Heart left ventricle (tissue), 16 donors: ENCODE data around the gene DGKE. TPM values are rescaled to one million over a fixed set of nuclear protein-coding genes. Genes with fewer than 3 reads are reported as not detected.

Source experiments
- ATAC-seq, 4 donors: fragments of 200-7000 bp; cut with Tn5 transposase; one replicate each; pipeline ENCODE4 v1.9.1; 2020 to 2022; ENCODE audit warnings: moderate library complexity in 4 of 4, mild to moderate bottlenecking in 3 of 4, moderate number of reproducible peaks in 1 of 4
- DNase-seq, 5 donors: peaks; one replicate each; pipeline ENCODE4 v3.0.0-alpha.2; 2020
- H3K27ac ChIP-seq, 12 donors: fragments of 200-600 bp; sonication (generic) in 4 of 12; one replicate each; pipeline versions ENCODE4 v1.5.0 to v1.8.0; 2016 to 2022; ENCODE audit warnings: mild to moderate bottlenecking in 2 of 12
- H3K27me3 ChIP-seq, 9 donors: fragments of 200-600 bp; sonication (generic) in 2 of 9; one replicate each; pipeline versions ENCODE4 v1.5.1 to v1.8.0; 2016 to 2022; ENCODE audit warnings: mild to moderate bottlenecking in 3 of 9
- H3K36me3 ChIP-seq, 9 donors: fragments of 200-600 bp; sonication (generic) in 2 of 9; one replicate each; pipeline versions ENCODE4 v1.5.0 to v1.8.0; 2018 to 2022; ENCODE audit warnings: mild to moderate bottlenecking in 2 of 9
- H3K4me1 ChIP-seq, 12 donors: fragments of 200-600 bp; sonication (generic) in 4 of 12; one replicate each; pipeline versions ENCODE4 v1.5.0 to v1.8.0; 2016 to 2022; ENCODE audit warnings: mild to moderate bottlenecking in 3 of 12
- H3K4me3 ChIP-seq, 12 donors: fragments of 200-600 bp; sonication (generic) in 4 of 12; one replicate each; pipeline versions ENCODE4 v1.5.0 to v1.8.0; 2017 to 2022; ENCODE audit warnings: mild to moderate bottlenecking in 9 of 12, moderate library complexity in 4 of 12
- H3K9me3 ChIP-seq, 12 donors: fragments of 200-600 bp; sonication (generic) in 4 of 12; one replicate each; pipeline versions ENCODE4 v1.5.0 to v1.8.0; 2016 to 2022; ENCODE audit warnings: mild to moderate bottlenecking in 1 of 12
- POLR2A ChIP-seq, 2 donors: fragments of 450-650 bp; IDR thresholded peaks; one replicate each; pipeline ENCODE4 v1.6.1; 2017; ENCODE audit warnings: antibody characterized with exemption in 2 of 2, mild to moderate bottlenecking in 2 of 2, moderate library complexity in 2 of 2
- WGBS, 4 donors: extraction: QIAGEN DNeasy Blood & Tissue Kit in 2 of 4; methylation state at CpG; one replicate each; pipeline versions ENCODE4 v1.1.5 to v1.1.7; 2013 to 2018; 5-methylcytosine and 5-hydroxymethylcytosine counted together
- intact Hi-C, 10 donors: fragments of 100-400 bp; cut with DNase I; formaldehyde crosslinking; loops; one replicate each; pipeline versions ENCODE4 v1.11.1 to v1.14.2; 2022
- polyA plus RNA-seq, 2 donors: library from polyadenylated mRNA; stranded (reverse); fragments of 200-250 nt; gene quantifications; one replicate each; pipeline ENCODE4 v1.2.3, GENCODE V29; 2013
- total RNA-seq, 9 donors: library from RNA; depleted of rRNA in 2 of 9; stranded (reverse); fragments of >200 nt in 2 of 9; fragmentation: NEBNext Ultra II Directional in 3 of 9; extraction: Animal tissue kit (Norgen Biotek cat#: 25700) in 3 of 9; gene quantifications; one replicate each; pipeline versions ENCODE4 v1.1.0 to v1.2.4, GENCODE V29; 2016 to 2023
- TF ChIP-seq, protein P1 (sequence below), 12 donors: fragments of 200-600 bp; sonication (generic) in 4 of 12; IDR thresholded peaks; one replicate each; pipeline versions ENCODE4 v1.5.0 to v1.8.0; 2018 to 2022; ENCODE audit warnings: antibody characterized with exemption in 12 of 12, mild to moderate bottlenecking in 5 of 12
- donor health status: ischemic (EF 13 %, LVEDD 7.1; RV severe dilation, severe dysfunction).
- donor health status: healthy with polysubstance abuse.
- donor health status: DM: no; HTN: yes; CAD: no.
- donor health status: DM: no; HTN: no; CAD: no.
- donor health status: ischemic (EF 25% LVEDD 6.9; RV normal size, moderate dysfunction).
- donor health status: ischemic (EF 25% LVEDD 5.7; RV mildly dilated, moderate dysfunction).
- donor health status: healthy.
- donor health status: DM: yes; HTN: yes; CAD: no.
- donor health status: ischemic (EF 35%, LVEDD 5.7; RV mildly dilated, moderate dysfunction).
- donor health status: nonischemic (EF 11% LVEDD 7.7; RV severe dilation, severe dysfunction).
- donor health status: DM: yes; HTN: yes; CAD: no.
- donor health status: PGD.
- donor health status: ischemic (EF 29% LVEDD 5.4; RV normal size, mild dysfunction).
- donor health status: nonischemic (EF 23%, LVEDD 6.1; RV moderate dilation, normal function).

Gene DGKE
- total and polyA plus RNA-seq, 11 donors: 0.96 to 4.1 (median 2.8) TPM

DNA sequence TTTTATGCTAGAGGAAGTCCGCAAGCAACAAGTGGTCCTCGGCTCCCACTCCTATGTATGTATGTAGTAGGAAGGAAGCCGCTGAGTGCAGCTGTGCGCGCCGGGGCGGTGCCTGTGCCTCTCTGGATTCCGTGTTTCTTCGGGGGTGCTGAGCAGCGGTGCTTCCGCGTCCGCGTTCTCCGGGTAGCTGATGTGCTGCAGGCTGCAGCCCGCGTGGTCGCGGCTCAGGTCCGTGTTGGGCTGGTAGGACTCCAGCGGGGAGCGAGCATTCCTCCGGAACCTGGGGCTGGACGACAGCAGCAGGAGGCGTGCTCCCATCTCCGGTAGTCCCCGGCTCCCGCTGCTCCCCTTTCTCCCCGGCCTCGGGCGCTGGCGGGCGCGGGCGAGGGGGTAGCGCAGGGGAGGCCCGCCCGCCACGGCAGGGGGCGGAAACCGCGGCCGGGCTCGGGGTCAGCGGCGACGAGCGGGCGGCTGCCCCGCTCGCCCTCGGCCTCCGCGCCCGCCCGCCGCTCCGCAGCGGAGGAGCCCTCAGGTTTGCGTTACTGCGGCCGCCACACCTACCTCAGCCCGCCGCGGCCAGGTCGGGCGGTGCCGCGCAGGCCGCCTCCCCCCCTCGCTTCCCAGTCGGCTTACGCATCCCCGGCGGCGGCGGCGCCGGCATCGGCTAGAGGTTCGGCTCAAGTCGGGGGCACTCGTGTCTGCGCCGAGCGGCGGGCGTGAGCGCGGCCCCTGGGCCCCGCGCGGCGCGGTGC, 718 bp upstream of the DGKE start:
- intact Hi-C loops: loop anchor here in 2 of 10 donors (5.0 kb wide), 1 partner anchor 79 kb away; the partner anchor contains the start of gene TRIM25 (in 2 of the 2)
- ATAC-seq (peak in 3 of 4 donors; percentile 16 to 70 (median 56)), DNase-seq (peak; percentile 50 to 79 (median 56))
- TF ChIP-seq, protein P1, sequence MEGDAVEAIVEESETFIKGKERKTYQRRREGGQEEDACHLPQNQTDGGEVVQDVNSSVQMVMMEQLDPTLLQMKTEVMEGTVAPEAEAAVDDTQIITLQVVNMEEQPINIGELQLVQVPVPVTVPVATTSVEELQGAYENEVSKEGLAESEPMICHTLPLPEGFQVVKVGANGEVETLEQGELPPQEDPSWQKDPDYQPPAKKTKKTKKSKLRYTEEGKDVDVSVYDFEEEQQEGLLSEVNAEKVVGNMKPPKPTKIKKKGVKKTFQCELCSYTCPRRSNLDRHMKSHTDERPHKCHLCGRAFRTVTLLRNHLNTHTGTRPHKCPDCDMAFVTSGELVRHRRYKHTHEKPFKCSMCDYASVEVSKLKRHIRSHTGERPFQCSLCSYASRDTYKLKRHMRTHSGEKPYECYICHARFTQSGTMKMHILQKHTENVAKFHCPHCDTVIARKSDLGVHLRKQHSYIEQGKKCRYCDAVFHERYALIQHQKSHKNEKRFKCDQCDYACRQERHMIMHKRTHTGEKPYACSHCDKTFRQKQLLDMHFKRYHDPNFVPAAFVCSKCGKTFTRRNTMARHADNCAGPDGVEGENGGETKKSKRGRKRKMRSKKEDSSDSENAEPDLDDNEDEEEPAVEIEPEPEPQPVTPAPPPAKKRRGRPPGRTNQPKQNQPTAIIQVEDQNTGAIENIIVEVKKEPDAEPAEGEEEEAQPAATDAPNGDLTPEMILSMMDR (IDR thresholded peaks at IDR 0.05): no peak
- no peak for TF ChIP-seq POLR2A (IDR thresholded peaks at IDR 0.05)
- peak overlapping the region; percentile 64 to 92 (median 78) for H3K4me3 ChIP-seq
- H3K27me3 ChIP-seq: no peaks in the 10 kb centered on the region
- H3K4me1 ChIP-seq: peaks cover 0 to 40% (median 14%) of the 10 kb centered on the region in 12 donors
- WGBS, 4 donors: 1% methylated on average over 62 to 95 of the region's 95 CpGs
- H3K9me3 ChIP-seq: no peaks in the 10 kb centered on the region
- peak overlapping the region; percentile 80 to 96 (median 88) for H3K27ac ChIP-seq
- peaks cover 0 to 8% (median 0%) of the 10 kb centered on the region in 9 donors for H3K36me3 ChIP-seq

DNA sequence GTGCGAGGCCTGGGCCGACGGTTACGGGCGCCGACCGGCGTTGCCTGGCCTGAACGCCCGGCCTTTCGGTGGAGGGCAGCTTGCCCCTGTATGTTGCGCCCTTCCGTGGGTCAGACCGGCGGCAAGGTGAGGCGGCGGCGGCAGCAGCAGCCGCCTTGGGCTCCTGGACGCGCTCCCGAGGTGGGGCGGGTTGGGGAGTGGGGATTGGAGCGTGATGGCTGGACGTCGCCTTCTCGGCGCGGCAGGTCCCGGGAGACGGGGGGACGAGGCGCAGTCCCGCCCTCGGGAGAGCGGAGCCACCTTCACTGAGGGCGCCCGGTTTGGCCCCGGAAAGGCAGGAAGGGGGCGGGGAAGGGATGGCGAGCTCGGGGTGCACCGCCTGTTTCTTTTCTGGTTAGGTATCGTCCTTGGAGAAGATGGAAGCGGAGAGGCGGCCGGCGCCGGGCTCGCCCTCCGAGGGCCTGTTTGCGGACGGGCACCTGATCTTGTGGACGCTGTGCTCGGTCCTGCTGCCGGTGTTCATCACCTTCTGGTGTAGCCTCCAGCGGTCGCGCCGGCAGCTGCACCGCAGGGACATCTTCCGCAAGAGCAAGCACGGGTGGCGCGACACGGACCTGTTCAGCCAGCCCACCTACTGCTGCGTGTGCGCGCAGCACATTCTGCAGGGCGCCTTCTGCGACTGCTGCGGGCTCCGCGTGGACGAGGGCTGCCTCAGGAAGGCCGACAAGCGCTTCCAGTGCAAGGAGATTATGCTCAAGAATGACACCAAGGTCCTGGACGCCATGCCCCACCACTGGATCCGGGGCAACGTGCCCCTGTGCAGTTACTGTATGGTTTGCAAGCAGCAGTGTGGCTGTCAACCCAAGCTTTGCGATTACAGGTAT, 671 bp downstream of the DGKE start:
- no peaks in the 10 kb centered on the region for H3K9me3 ChIP-seq
- TF ChIP-seq POLR2A (IDR thresholded peaks at IDR 0.05): no peak
- TF ChIP-seq, protein P1 (IDR thresholded peaks at IDR 0.05): peak in 2 of 12 donors; percentile 7 to 10
- intact Hi-C loops: loop anchor here in 5 of 10 donors (5.0 kb wide), 2 partner anchors 78 to 103 kb away; partner anchors contain the start of gene TRIM25 (in 5 of the 5)
- no peaks in the 10 kb centered on the region for H3K36me3 ChIP-seq
- H3K4me3 ChIP-seq: peak overlapping the region; percentile 64 to 92 (median 78)
- peaks cover 0 to 40% (median 14%) of the 10 kb centered on the region in 12 donors for H3K4me1 ChIP-seq
- WGBS, 4 donors: 5 to 9% (median 6%) methylated on average over 42 to 81 of the region's 81 CpGs
- H3K27ac ChIP-seq: peak overlapping the region; percentile 71 to 96 (median 86)
- no peaks in the 10 kb centered on the region for H3K27me3 ChIP-seq
- peak in 3 of 4 donors; percentile 6 to 23 (median 16) for ATAC-seq
- peak; percentile 35 to 80 (median 50) for DNase-seq

DNA sequence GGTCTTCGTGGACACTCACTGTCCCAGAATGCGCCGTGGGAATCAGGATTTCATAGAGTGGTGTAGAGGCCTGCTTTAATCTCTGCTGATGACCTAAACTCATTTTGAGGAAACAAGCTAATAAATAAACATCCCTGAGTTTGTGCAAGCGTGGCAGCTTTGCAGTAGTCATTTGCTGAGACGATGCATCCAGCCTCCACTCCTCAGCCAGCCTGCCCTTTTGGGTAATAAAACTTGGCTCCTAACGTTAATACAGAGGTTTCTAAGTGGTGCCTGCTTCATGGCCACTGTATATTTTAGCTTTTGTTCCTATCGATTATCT, 1.3 kb downstream of the DGKE start:
- Histone ChIP-seq H3K4me3 (peak overlapping the region in 11 of 12 donors; percentile 64 to 92 (median 78)), H3K4me1 (peaks cover 0 to 40% (median 14%) of the 10 kb centered on the region in 12 donors), H3K27ac (peak overlapping the region in 8 of 12 donors; percentile 54 to 91 (median 85)), H3K36me3 (peaks cover 0 to 3% (median 0%) of the 10 kb centered on the region in 9 donors), H3K9me3 (no peaks in the 10 kb centered on the region), H3K27me3 (no peaks in the 10 kb centered on the region)
- DNase-seq: no peak
- WGBS, 4 donors: 56 to 68% (median 62%) methylated on average over 7 of the region's 7 CpGs
- ATAC-seq: no peak
- TF ChIP-seq, protein P1 (IDR thresholded peaks at IDR 0.05): no peak
- TF ChIP-seq POLR2A (IDR thresholded peaks at IDR 0.05): no peak
- intact Hi-C loops: loop anchor here in 3 of 10 donors (5.0 kb wide), 2 partner anchors 77 to 102 kb away; partner anchors contain the start of gene TRIM25 (in 3 of the 3)
